ENCODE data around the gene COX5A. TPM values are rescaled to one million over a fixed set of nuclear protein-coding genes. Genes with fewer than 3 reads are reported as not detected.

Gene COX5A
- polyA plus RNA-seq, 1 donor from 2014 or later: 155 TPM

DNA sequence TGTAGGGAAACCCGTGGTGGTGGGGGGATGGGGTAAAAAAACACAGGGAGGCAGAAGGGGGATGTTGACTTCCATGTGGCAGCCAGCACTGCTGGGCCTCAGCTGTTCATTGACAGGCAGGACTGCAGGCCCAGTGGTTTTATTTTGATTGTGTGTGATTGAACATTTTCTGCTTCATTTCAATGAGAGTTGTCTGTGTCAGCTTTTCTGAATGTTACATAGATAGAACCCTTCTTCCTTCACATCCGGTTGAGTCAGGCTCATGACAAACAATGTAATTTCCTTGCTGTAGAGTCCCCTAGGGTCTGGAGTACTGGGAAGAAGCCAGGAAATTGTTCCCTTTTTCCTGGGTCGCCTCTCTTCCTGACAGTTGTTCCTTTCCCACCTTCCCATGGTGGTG is 26.9 kb upstream of the COX5A start:
- Histone ChIP-seq H3K4me2 (ENCODE audit: low read length) (peak overlapping the region; percentile 22), H3K4me3 (ENCODE audit: low read length) (no peak overlapping the region), H4K20me1 (ENCODE audit: insufficient read depth) (no peaks in the 10 kb centered on the region), H3K27ac (ENCODE audit: low read length) (peak overlapping the region; percentile 50), H3K9me2 (ENCODE audit: insufficient read depth, low read length) (no peaks in the 10 kb centered on the region), H3K9ac (ENCODE audit: low read length) (peak overlapping the region; percentile 25), H3K79me2 (replicated peaks; ENCODE audit: insufficient read depth, low read length) (no peaks in the 10 kb centered on the region), H3F3A (ENCODE audit: insufficient read depth, low read length, poor library complexity, severe bottlenecking) (no peaks in the 10 kb centered on the region), H3K9me3 (ENCODE audit: low read length) (no peaks in the 10 kb centered on the region), H2AFZ (ENCODE audit: low read depth, low read length) (peak overlapping the region; percentile 17), H3K27me3 (ENCODE audit: insufficient read depth, low read depth, low read length) (no peaks in the 10 kb centered on the region), H3K36me3 (ENCODE audit: insufficient read depth, low read length) (no peaks in the 10 kb centered on the region)
- TF ChIP-seq EZH2 (IDR thresholded peaks at IDR 0.05; ENCODE audit: borderline replicate concordance, insufficient read depth, low read length, poor library complexity, severe bottlenecking) (no peak), MXI1 (conservative IDR thresholded peaks at IDR 0.05; ENCODE audit: poor library complexity, severe bottlenecking) (no peak), SMC3 (conservative IDR thresholded peaks at IDR 0.05; ENCODE audit: poor library complexity) (no peak), TAF1 (IDR thresholded peaks at IDR 0.05; ENCODE audit: low read depth) (no peak), RAD21 (conservative IDR thresholded peaks at IDR 0.05) (no peak), POLR2AphosphoS5 (IDR thresholded peaks at IDR 0.05) (no peak), EP300 (conservative IDR thresholded peaks at IDR 0.05; ENCODE audit: poor library complexity, severe bottlenecking) (peak; percentile 16)
- TF ChIP-seq, protein P1, sequence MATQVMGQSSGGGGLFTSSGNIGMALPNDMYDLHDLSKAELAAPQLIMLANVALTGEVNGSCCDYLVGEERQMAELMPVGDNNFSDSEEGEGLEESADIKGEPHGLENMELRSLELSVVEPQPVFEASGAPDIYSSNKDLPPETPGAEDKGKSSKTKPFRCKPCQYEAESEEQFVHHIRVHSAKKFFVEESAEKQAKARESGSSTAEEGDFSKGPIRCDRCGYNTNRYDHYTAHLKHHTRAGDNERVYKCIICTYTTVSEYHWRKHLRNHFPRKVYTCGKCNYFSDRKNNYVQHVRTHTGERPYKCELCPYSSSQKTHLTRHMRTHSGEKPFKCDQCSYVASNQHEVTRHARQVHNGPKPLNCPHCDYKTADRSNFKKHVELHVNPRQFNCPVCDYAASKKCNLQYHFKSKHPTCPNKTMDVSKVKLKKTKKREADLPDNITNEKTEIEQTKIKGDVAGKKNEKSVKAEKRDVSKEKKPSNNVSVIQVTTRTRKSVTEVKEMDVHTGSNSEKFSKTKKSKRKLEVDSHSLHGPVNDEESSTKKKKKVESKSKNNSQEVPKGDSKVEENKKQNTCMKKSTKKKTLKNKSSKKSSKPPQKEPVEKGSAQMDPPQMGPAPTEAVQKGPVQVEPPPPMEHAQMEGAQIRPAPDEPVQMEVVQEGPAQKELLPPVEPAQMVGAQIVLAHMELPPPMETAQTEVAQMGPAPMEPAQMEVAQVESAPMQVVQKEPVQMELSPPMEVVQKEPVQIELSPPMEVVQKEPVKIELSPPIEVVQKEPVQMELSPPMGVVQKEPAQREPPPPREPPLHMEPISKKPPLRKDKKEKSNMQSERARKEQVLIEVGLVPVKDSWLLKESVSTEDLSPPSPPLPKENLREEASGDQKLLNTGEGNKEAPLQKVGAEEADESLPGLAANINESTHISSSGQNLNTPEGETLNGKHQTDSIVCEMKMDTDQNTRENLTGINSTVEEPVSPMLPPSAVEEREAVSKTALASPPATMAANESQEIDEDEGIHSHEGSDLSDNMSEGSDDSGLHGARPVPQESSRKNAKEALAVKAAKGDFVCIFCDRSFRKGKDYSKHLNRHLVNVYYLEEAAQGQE (IDR thresholded peaks at IDR 0.05; ENCODE audit: borderline replicate concordance): peak; percentile 93
- TF ChIP-seq, protein P2, sequence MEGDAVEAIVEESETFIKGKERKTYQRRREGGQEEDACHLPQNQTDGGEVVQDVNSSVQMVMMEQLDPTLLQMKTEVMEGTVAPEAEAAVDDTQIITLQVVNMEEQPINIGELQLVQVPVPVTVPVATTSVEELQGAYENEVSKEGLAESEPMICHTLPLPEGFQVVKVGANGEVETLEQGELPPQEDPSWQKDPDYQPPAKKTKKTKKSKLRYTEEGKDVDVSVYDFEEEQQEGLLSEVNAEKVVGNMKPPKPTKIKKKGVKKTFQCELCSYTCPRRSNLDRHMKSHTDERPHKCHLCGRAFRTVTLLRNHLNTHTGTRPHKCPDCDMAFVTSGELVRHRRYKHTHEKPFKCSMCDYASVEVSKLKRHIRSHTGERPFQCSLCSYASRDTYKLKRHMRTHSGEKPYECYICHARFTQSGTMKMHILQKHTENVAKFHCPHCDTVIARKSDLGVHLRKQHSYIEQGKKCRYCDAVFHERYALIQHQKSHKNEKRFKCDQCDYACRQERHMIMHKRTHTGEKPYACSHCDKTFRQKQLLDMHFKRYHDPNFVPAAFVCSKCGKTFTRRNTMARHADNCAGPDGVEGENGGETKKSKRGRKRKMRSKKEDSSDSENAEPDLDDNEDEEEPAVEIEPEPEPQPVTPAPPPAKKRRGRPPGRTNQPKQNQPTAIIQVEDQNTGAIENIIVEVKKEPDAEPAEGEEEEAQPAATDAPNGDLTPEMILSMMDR (IDR thresholded peaks at IDR 0.05; ENCODE audit: poor library complexity, severe bottlenecking): no peak

DNA sequence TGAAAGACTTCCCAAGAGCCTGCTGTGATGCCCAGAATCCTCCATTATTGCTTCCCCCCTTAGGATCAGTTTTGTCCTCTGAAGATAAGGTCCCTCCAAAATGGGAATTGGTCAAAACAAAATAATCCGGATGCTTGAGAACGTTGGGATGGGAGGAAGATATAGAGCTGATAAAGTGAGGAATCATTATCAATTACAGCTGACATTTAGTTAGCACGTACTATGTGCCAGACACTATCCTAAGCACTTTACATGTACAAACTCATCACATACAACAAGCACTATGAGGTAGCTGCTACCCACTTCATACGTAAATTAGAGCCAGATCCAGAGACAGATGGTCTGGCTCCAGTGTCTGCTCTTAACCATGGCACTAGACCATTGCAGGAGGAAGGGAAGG is 25.3 kb upstream of the COX5A start:
- H3K4me2 ChIP-seq (ENCODE audit: low read length): no peak overlapping the region
- TF ChIP-seq, protein P1 (IDR thresholded peaks at IDR 0.05; ENCODE audit: borderline replicate concordance): no peak
- TF ChIP-seq, protein P2 (IDR thresholded peaks at IDR 0.05; ENCODE audit: poor library complexity, severe bottlenecking): no peak
- TF ChIP-seq EZH2 (IDR thresholded peaks at IDR 0.05; ENCODE audit: borderline replicate concordance, insufficient read depth, low read length, poor library complexity, severe bottlenecking) (no peak), POLR2AphosphoS5 (IDR thresholded peaks at IDR 0.05) (no peak), MXI1 (conservative IDR thresholded peaks at IDR 0.05; ENCODE audit: poor library complexity, severe bottlenecking) (no peak), SMC3 (conservative IDR thresholded peaks at IDR 0.05; ENCODE audit: poor library complexity) (no peak), RAD21 (conservative IDR thresholded peaks at IDR 0.05) (no peak), TAF1 (IDR thresholded peaks at IDR 0.05; ENCODE audit: low read depth) (no peak), EP300 (conservative IDR thresholded peaks at IDR 0.05; ENCODE audit: poor library complexity, severe bottlenecking) (no peak)
- no peaks in the 10 kb centered on the region for H4K20me1 ChIP-seq (ENCODE audit: insufficient read depth)
- H3K9ac ChIP-seq (ENCODE audit: low read length): no peak overlapping the region
- no peaks in the 10 kb centered on the region for H3K36me3 ChIP-seq (ENCODE audit: insufficient read depth, low read length)
- H3K27ac ChIP-seq (ENCODE audit: low read length): no peak overlapping the region
- no peak overlapping the region for H3K4me3 ChIP-seq (ENCODE audit: low read length)
- H3K27me3 ChIP-seq (ENCODE audit: insufficient read depth, low read depth, low read length): peaks cover 16% of the 10 kb centered on the region
- H3K9me2 ChIP-seq (ENCODE audit: insufficient read depth, low read length): no peaks in the 10 kb centered on the region
- no peaks in the 10 kb centered on the region for H3K79me2 ChIP-seq (replicated peaks; ENCODE audit: insufficient read depth, low read length)
- no peaks in the 10 kb centered on the region for H3K9me3 ChIP-seq (ENCODE audit: low read length)
- no peak overlapping the region for H2AFZ ChIP-seq (ENCODE audit: low read depth, low read length)
- H3F3A ChIP-seq (ENCODE audit: insufficient read depth, low read length, poor library complexity, severe bottlenecking): no peaks in the 10 kb centered on the region

All from neural cell (in vitro differentiated cells).